SK-N-SH treated with all-trans-retinoic acid at 6 μM for 48 hours (cell line): ENCODE data around the gene EHD4.

Experiments
- ATAC-seq: fragments of 200-7000 bp; cut with Tn5 transposase; 3 replicates; pipeline ENCODE4 v1.9.1; 2020; ENCODE audit warnings: mild to moderate bottlenecking, moderate library complexity
- ARNTL ChIP-seq: fragments of 450-650 bp; formaldehyde crosslinking; IDR thresholded peaks from 2 replicates; pipeline ENCODE4 v1.5.0; 2020; ENCODE audit warnings: low read depth, mild to moderate bottlenecking, moderate library complexity, borderline replicate concordance
- CSDC2 ChIP-seq: fragments of 250-450 bp; sonication (Bioruptor Pico); IDR thresholded peaks from 2 replicates; pipeline ENCODE4 v1.5.0; 2020; ENCODE audit warnings: mild to moderate bottlenecking, moderate library complexity
- GLIS3 ChIP-seq: fragments of 250-450 bp; sonication (Bioruptor Pico); IDR thresholded peaks from 2 replicates; pipeline ENCODE4 v1.5.0; 2020; ENCODE audit warnings: mild to moderate bottlenecking, moderate library complexity
- ISL1 ChIP-seq: fragments of 250-450 bp; sonication (Bioruptor Pico); IDR thresholded peaks from 2 replicates; pipeline ENCODE4 v2.1.2; 2022; ENCODE audit warnings: mild to moderate bottlenecking, moderate library complexity
- PATZ1 ChIP-seq: fragments of 250-450 bp; sonication (Bioruptor Pico); IDR thresholded peaks from 2 replicates; pipeline ENCODE4 v1.8.0; 2020; ENCODE audit warnings: mild to moderate bottlenecking, moderate library complexity, borderline replicate concordance
- PPARA ChIP-seq: fragments of 250-450 bp; sonication (Bioruptor Pico); IDR thresholded peaks from 2 replicates; pipeline ENCODE4 v1.5.0; 2020; ENCODE audit warnings: mild to moderate bottlenecking, borderline replicate concordance
- RARB ChIP-seq: fragments of 250-450 bp; sonication (Bioruptor Pico); IDR thresholded peaks from 2 replicates; pipeline ENCODE4 v1.8.0; 2021; ENCODE audit warnings: mild to moderate bottlenecking, moderate library complexity
- SNAI2 ChIP-seq: fragments of 250-450 bp; sonication (Bioruptor Pico); IDR thresholded peaks from 2 replicates; pipeline ENCODE4 v1.5.0; 2020; ENCODE audit warnings: mild to moderate bottlenecking, moderate library complexity
- TCF4 ChIP-seq: fragments of 250-450 bp; sonication (Bioruptor Pico); IDR thresholded peaks from 2 replicates; pipeline ENCODE4 v1.8.0; 2021; ENCODE audit warnings: mild to moderate bottlenecking, moderate library complexity, borderline replicate concordance
- TOX ChIP-seq: fragments of 250-450 bp; sonication (Bioruptor Pico); IDR thresholded peaks from 2 replicates; pipeline ENCODE4 v1.8.0; 2021; ENCODE audit warnings: mild to moderate bottlenecking, moderate library complexity, borderline replicate concordance
- TSHZ2 ChIP-seq: fragments of 250-450 bp; sonication (Bioruptor Pico); IDR thresholded peaks from 2 replicates; pipeline ENCODE4 v1.5.0; 2020; ENCODE audit warnings: mild to moderate bottlenecking, moderate library complexity
- ZC3H10 ChIP-seq: fragments of 250-450 bp; sonication (Bioruptor Pico); IDR thresholded peaks from 2 replicates; pipeline ENCODE4 v1.5.1; 2021; ENCODE audit warnings: mild to moderate bottlenecking, moderate library complexity
- ZFP3 ChIP-seq: fragments of 250-450 bp; sonication (Bioruptor Pico); IDR thresholded peaks from 2 replicates; pipeline ENCODE4 v1.5.0; 2020; ENCODE audit warnings: mild to moderate bottlenecking, moderate library complexity
- ZFP30 ChIP-seq: fragments of 450-650 bp; formaldehyde crosslinking; IDR thresholded peaks from 2 replicates; pipeline ENCODE4 v1.5.0; 2022; ENCODE audit warnings: mild to moderate bottlenecking, moderate library complexity
- ZNF565 ChIP-seq: fragments of 450-650 bp; formaldehyde crosslinking; conservative IDR thresholded peaks from 2 replicates; pipeline ENCODE4 v1.5.0; 2020; ENCODE audit warnings: low read depth, mild to moderate bottlenecking, moderate library complexity
- ZNF70 ChIP-seq: fragments of 450-650 bp; formaldehyde crosslinking; IDR thresholded peaks from 2 replicates; pipeline ENCODE4 v1.5.0; 2020; ENCODE audit warnings: mild to moderate bottlenecking, moderate library complexity
- ZNF8 ChIP-seq: fragments of 450-650 bp; formaldehyde crosslinking; IDR thresholded peaks from 2 replicates; pipeline ENCODE4 v1.5.0; 2020; ENCODE audit warnings: mild to moderate bottlenecking, moderate library complexity
- TF ChIP-seq, protein P1 (sequence below): fragments of 250-450 bp; sonication (Bioruptor Pico); IDR thresholded peaks from 2 replicates; pipeline ENCODE4 v1.8.0; 2021; ENCODE audit warnings: low read depth, mild to moderate bottlenecking, moderate library complexity, borderline replicate concordance
- TF ChIP-seq, protein P2 (sequence below): fragments of 250-450 bp; sonication (Bioruptor Pico); IDR thresholded peaks from 2 replicates; pipeline ENCODE4 v1.5.1; 2021; ENCODE audit warnings: mild to moderate bottlenecking, moderate library complexity

EHD4 gene

GRCh38 chr15:41930867-41931222, 41.5 kb downstream of the EHD4 start:
- no peak for TF ChIP-seq CSDC2
- TF ChIP-seq, protein P1, sequence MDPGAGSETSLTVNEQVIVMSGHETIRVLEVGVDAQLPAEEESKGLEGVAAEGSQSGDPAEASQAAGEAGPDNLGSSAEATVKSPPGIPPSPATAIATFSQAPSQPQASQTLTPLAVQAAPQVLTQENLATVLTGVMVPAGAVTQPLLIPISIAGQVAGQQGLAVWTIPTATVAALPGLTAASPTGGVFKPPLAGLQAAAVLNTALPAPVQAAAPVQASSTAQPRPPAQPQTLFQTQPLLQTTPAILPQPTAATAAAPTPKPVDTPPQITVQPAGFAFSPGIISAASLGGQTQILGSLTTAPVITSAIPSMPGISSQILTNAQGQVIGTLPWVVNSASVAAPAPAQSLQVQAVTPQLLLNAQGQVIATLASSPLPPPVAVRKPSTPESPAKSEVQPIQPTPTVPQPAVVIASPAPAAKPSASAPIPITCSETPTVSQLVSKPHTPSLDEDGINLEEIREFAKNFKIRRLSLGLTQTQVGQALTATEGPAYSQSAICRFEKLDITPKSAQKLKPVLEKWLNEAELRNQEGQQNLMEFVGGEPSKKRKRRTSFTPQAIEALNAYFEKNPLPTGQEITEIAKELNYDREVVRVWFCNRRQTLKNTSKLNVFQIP (CRISPR knock-in tag): no peak
- TF ChIP-seq ARNTL (CRISPR knock-in tag): no peak
- ATAC-seq: no peak

- TF ChIP-seq ISL1: peak; percentile 62
- TF ChIP-seq SNAI2: 0 out of 2 replicates have a peak, but pooled peaks have one; percentile 13
- no peak for TF ChIP-seq TCF4 (CRISPR knock-in tag)
- no peak for TF ChIP-seq TSHZ2 (CRISPR knock-in tag)
- no peak for TF ChIP-seq ZNF8 (CRISPR knock-in tag)
- TF ChIP-seq, protein P2, sequence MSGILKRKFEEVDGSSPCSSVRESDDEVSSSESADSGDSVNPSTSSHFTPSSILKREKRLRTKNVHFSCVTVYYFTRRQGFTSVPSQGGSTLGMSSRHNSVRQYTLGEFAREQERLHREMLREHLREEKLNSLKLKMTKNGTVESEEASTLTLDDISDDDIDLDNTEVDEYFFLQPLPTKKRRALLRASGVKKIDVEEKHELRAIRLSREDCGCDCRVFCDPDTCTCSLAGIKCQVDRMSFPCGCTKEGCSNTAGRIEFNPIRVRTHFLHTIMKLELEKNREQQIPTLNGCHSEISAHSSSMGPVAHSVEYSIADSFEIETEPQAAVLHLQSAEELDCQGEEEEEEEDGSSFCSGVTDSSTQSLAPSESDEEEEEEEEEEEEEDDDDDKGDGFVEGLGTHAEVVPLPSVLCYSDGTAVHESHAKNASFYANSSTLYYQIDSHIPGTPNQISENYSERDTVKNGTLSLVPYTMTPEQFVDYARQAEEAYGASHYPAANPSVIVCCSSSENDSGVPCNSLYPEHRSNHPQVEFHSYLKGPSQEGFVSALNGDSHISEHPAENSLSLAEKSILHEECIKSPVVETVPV (CRISPR knock-in tag): no peak; the same call in 1 of the 2 replicates
- TF ChIP-seq GLIS3 (CRISPR knock-in tag): no peak
- TF ChIP-seq ZNF565 (CRISPR knock-in tag): no peak
- no peak for TF ChIP-seq TOX (CRISPR knock-in tag)
- peak; percentile 85 for ATAC-seq
Measured at GRCh38 chr15:41930221-41930866, 42.0 kb downstream of the EHD4 start.

DNA sequence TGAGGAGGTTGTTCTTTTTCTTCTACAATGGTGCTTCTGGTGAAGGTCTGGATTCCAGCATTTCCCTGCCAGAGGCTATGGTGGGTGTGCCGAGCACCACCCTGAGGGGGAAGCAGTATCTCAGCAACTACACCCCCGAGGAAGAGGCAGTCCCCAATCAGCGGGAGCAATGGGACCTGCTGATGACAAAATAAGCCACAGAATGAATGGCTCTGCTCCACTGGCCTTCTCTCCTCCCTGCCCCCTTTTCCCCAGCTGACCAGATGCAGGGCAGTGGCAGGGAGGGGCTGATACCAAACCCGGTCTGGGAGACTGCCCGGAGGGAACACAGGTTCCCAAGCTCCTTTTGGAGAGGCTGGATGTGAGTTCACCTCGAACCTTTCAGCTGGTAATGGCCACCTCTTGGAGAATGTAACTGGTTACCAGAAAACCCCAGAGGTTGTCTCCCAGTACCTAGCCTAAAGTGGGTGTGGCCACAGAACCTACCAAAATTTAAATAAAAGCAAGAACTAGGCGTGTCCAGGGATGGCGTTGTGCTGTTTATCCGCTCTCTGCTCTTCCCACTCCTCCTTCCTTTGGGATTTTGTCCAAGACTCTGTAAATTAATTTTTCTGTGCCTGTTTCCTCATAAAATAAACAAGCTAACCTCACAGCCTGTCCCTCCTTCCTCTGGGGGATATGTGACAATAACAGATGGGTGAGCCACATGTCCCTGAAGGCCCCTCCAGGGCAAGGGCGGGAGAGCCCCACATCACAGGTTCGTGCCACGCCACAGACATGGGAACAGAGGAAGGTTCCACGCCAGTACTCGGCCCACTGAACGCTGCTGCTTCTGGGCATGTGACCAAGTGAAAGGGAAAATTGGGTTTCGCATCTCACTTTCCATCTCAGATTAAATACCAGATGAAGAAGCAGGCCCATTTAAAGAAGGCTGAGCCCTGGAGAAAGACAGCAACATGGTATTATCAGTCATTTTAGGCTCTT, 43.4 kb downstream of the EHD4 start:
- no peak for ATAC-seq
- TF ChIP-seq ZNF70 (CRISPR knock-in tag): peak; percentile 32; the same call in 1 of the 2 replicates
- TF ChIP-seq PATZ1: no peak

DNA sequence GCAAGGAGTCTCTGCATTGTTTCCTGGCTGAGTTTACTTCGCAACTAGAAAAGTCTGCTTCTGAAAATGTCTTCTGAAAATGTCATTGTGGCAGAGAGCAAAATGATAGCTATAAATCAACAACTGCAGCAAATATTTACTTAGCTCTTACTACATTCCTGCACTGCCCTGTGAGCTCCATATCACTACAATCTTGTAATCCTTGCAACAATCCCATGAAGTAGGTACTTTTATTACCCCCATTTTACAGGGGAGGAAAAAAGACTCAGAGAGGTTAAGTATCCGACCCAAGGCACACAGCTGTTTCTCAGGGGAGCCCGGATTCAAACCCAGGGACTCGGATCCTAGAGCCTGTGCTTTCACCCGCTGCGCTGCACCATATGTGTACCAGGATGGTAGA, 44.3 kb downstream of the EHD4 start:
- ATAC-seq: no peak
- TF ChIP-seq, protein P2 (CRISPR knock-in tag): no peak
- TF ChIP-seq TOX (CRISPR knock-in tag) (no peak), ZFP3 (CRISPR knock-in tag) (no peak), CSDC2 (no peak), TCF4 (CRISPR knock-in tag) (no peak), PPARA (CRISPR knock-in tag) (no peak), ARNTL (CRISPR knock-in tag) (no peak), TSHZ2 (CRISPR knock-in tag) (no peak), ISL1 (no peak), SNAI2 (no peak), ZC3H10 (CRISPR knock-in tag) (no peak), RARB (CRISPR knock-in tag) (no peak), ZFP30 (CRISPR knock-in tag) (no peak), PATZ1 (no peak), GLIS3 (CRISPR knock-in tag) (no peak)
